Vagina (tissue), 2 donors: ENCODE results near the gene KRTAP5-10. TPM values are rescaled to one million over a fixed set of nuclear protein-coding genes. Genes with fewer than 3 reads are reported as not detected.
"Not testable (repeated sequence)": the region's sequence is repeated elsewhere in the genome, so short reads cannot be mapped to it uniquely, and the experiment has no call there.

Source experiments
- DNase-seq, 2 donors: peaks; one replicate each; pipeline ENCODE4 v3.0.0-alpha.2; 2017; ENCODE audit errors: extremely low spot score in 2 of 2
- H3K27ac ChIP-seq: fragments of 200-600 bp; sonication (generic); one replicate; pipeline ENCODE4 v1.5.1; 2019
- H3K27me3 ChIP-seq: fragments of 200-600 bp; sonication (generic); one replicate; pipeline ENCODE4 v1.5.1; 2019
- H3K36me3 ChIP-seq, 2 donors: fragments of 200-600 bp; sonication (generic); one replicate each; pipeline ENCODE4 v1.5.1; 2017 to 2019
- H3K4me1 ChIP-seq: fragments of 200-600 bp; sonication (generic); one replicate; pipeline ENCODE4 v1.5.1; 2019
- H3K4me3 ChIP-seq, 2 donors: fragments of 200-600 bp; sonication (generic); 1 replicate in 1 of 2; 2 replicates in 1 of 2; pipeline ENCODE4 v1.5.1; 2016 to 2019
- H3K9me3 ChIP-seq: fragments of 200-600 bp; sonication (generic); one replicate; pipeline ENCODE4 v1.5.1; 2019
- CTCF ChIP-seq, 3 experiments: fragments of 450-650 bp in 2 of 3; fragments of 200-600 bp in 1 of 3; sonication (generic) in 1 of 3; IDR thresholded peaks; one replicate each; pipeline ENCODE4 v1.5.1; 2017 to 2019; ENCODE audit warnings: antibody characterized with exemption in 3 of 3, mild to moderate bottlenecking in 2 of 3, moderate library complexity in 2 of 3
- POLR2A ChIP-seq, 2 donors: fragments of 450-650 bp; IDR thresholded peaks; one replicate each; pipeline ENCODE4 v1.6.1; 2017; ENCODE audit warnings: antibody characterized with exemption in 2 of 2, mild to moderate bottlenecking in 2 of 2, moderate library complexity in 2 of 2
- POLR2AphosphoS5 ChIP-seq, 2 donors: sonication (generic); formaldehyde crosslinking; IDR thresholded peaks; one replicate each; pipeline ENCODE4 v1.9.0; 2017; ENCODE audit warnings: antibody characterized with exemption in 2 of 2, mild to moderate bottlenecking in 2 of 2, low read depth in 1 of 2; ENCODE audit not compliant: insufficient read depth in 1 of 2
- intact Hi-C: fragments of 100-400 bp; cut with DNase I; formaldehyde crosslinking; loops from one replicate; pipeline ENCODE4 v1.15.1; 2023
- total RNA-seq: library from RNA; depleted of rRNA; stranded (reverse); fragments of >200 nt; gene quantifications from one replicate; pipeline ENCODE4 v1.2.3, GENCODE V29; 2016

KRTAP5-10 gene
- total RNA-seq, 1 donor from 2014 or later, result not detected

- Histone ChIP-seq H3K4me3 (no peak overlapping the region), H3K27me3 (no peaks in the 10 kb centered on the region), H3K4me1 (no peaks in the 10 kb centered on the region), H3K9me3 (no peaks in the 10 kb centered on the region), H3K27ac (no peak overlapping the region), H3K36me3 (no peaks in the 10 kb centered on the region)
- intact Hi-C loops, result no loop called here
- TF ChIP-seq CTCF (IDR thresholded peaks at IDR 0.05) (no peak), POLR2A (IDR thresholded peaks at IDR 0.05) (no peak), POLR2AphosphoS5 (IDR thresholded peaks at IDR 0.05; ENCODE audit: insufficient read depth in 1 of 2, low read depth in 1 of 2) (no peak)
- no peak for DNase-seq
Observed at GRCh38 chr11:71535825-71536224, 29.5 kb upstream of the KRTAP5-10 start.

DNA sequence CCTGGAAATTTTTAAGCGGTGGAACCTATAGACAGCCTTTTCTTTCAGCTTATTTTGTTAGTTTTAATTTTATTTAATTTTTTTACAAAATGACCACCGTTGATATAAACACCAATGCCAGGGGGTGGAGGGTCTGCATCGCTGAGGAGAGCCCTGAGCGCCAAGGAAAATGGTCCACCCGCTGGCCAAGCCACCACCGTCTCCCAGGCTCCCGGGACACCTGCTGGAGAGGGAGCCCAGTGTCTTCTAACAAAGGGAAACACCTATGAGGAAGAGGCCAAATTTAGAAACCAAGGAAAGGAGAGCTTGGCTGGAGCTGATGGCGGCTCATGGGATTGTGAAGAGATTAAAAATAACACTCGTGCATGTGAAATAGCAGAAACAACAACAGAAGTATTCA, 27.8 kb upstream of the KRTAP5-10 start:
- no peak overlapping the region for H3K27ac ChIP-seq
- H3K27me3 ChIP-seq, result no peaks in the 10 kb centered on the region
- H3K4me3 ChIP-seq, result no peak overlapping the region
- no peak for TF ChIP-seq POLR2AphosphoS5 (IDR thresholded peaks at IDR 0.05; ENCODE audit: insufficient read depth in 1 of 2, low read depth in 1 of 2)
- intact Hi-C loops, result no loop called here
- no peaks in the 10 kb centered on the region for H3K9me3 ChIP-seq
- H3K4me1 ChIP-seq, result no peaks in the 10 kb centered on the region
- DNase-seq, result no peak
- no peaks in the 10 kb centered on the region for H3K36me3 ChIP-seq

- H3K27ac ChIP-seq, DNase-seq, H3K4me1 ChIP-seq, H3K4me3 ChIP-seq, intact Hi-C loops, H3K27me3 ChIP-seq, H3K9me3 ChIP-seq, H3K36me3 ChIP-seq: not testable (repeated sequence)
Observed at GRCh38 chr11:71537977-71538665, 27.2 kb upstream of the KRTAP5-10 start, which contains the start of gene KRTAP5-8. KRTAP5-8 (plus strand) TSS chr11:71538025; CDS start chr11:71538056, 31 bp downstream.

DNA sequence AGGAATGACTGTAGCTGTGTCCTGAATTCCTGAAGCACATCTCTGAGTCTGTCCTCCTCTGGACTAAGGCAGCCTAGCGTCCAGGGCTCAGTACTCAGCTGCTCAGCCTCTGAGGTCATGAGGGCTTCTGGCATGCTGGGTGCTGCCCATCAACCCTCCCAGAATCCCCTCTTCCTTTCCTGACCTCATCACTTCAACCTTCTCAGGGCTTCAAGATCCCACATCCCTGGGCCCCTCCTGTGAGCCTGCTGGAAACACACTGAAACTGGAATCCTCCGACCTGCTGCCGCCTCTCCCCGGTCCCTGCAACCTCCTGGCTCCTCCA, 26.7 kb upstream of the KRTAP5-10 start:
- TF ChIP-seq POLR2AphosphoS5 (IDR thresholded peaks at IDR 0.05; ENCODE audit: insufficient read depth in 1 of 2, low read depth in 1 of 2), result no peak
- no peak for TF ChIP-seq CTCF (IDR thresholded peaks at IDR 0.05)
- TF ChIP-seq POLR2A (IDR thresholded peaks at IDR 0.05), result no peak
- Histone ChIP-seq H3K27ac (no peak overlapping the region), H3K4me3 (no peak overlapping the region), H3K36me3 (no peaks in the 10 kb centered on the region), H3K9me3 (no peaks in the 10 kb centered on the region), H3K27me3 (no peaks in the 10 kb centered on the region), H3K4me1 (no peaks in the 10 kb centered on the region)
- DNase-seq, result no peak
- intact Hi-C loops, result no loop called here

- intact Hi-C loops, result no loop called here
- H3K4me3 ChIP-seq, result no peak overlapping the region
- H3K9me3 ChIP-seq, result no peaks in the 10 kb centered on the region
- TF ChIP-seq POLR2AphosphoS5 (IDR thresholded peaks at IDR 0.05; ENCODE audit: insufficient read depth in 1 of 2, low read depth in 1 of 2), result no peak
- TF ChIP-seq POLR2A (IDR thresholded peaks at IDR 0.05), result no peak
- no peak for TF ChIP-seq CTCF (IDR thresholded peaks at IDR 0.05)
- H3K36me3 ChIP-seq, result no peaks in the 10 kb centered on the region
- H3K4me1 ChIP-seq, result no peaks in the 10 kb centered on the region
- no peak overlapping the region for H3K27ac ChIP-seq
- H3K27me3 ChIP-seq, result no peaks in the 10 kb centered on the region
- no peak for DNase-seq
Observed at GRCh38 chr11:71539017-71539416, 26.3 kb upstream of the KRTAP5-10 start.

DNA sequence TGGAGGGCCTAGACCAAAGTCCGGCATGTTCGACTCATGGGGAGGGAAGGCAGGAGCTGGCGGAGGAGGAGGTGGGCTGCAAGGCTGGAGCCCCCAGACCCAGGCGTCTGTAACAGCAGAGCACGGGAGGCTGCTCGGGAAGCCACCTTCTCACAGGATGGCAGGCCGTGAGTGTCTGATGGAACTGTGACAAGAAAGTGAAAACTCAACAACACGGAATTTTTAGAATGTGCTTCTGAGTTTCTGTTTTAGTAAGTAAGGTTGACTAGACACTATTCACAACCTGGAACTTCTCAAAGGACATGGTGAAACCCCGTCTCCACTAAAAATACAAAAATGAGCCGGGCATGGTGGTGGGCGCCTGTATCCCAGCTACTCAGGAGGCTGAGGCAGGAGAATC, 25.4 kb upstream of the KRTAP5-10 start:
- H3K27ac ChIP-seq, intact Hi-C loops, H3K4me3 ChIP-seq, H3K4me1 ChIP-seq, DNase-seq, H3K27me3 ChIP-seq, H3K9me3 ChIP-seq, H3K36me3 ChIP-seq: not testable (repeated sequence)

GRCh38 chr11:71540521-71541304, 24.6 kb upstream of the KRTAP5-10 start:
- H3K4me1 ChIP-seq, H3K27ac ChIP-seq, H3K4me3 ChIP-seq, intact Hi-C loops, H3K9me3 ChIP-seq, DNase-seq, H3K27me3 ChIP-seq, H3K36me3 ChIP-seq: not testable (repeated sequence)
